Lower leg skin (tissue), 4 donors: ENCODE data around the gene ISOC2. TPM values are rescaled to one million over a fixed set of nuclear protein-coding genes. Genes with fewer than 3 reads are reported as not detected.

ENCODE experiments used
- DNase-seq, 2 donors: peaks; one replicate each; pipeline ENCODE4 v3.0.0-alpha.2; 2019; ENCODE audit warnings: low spot score in 2 of 2
- H3K4me3 ChIP-seq: fragments of 200-600 bp; sonication (generic); 2 replicates; pipeline ENCODE4 v1.5.1; 2017; ENCODE audit warnings: mild to moderate bottlenecking, low read depth; ENCODE audit not compliant: poor library complexity, severe bottlenecking
- POLR2A ChIP-seq, 2 donors: fragments of 450-650 bp; IDR thresholded peaks; one replicate each; pipeline ENCODE4 v1.6.1; 2016 to 2017; ENCODE audit warnings: antibody characterized with exemption in 2 of 2, mild to moderate bottlenecking in 1 of 2, moderate library complexity in 1 of 2
- WGBS, 2 donors: methylation state at CpG; one replicate each; pipeline ENCODE4 v1.1.5; 2018; 5-methylcytosine and 5-hydroxymethylcytosine counted together
- intact Hi-C: fragments of 100-400 bp; cut with DNase I; formaldehyde crosslinking; loops from one replicate; pipeline ENCODE4 v1.15.0; 2023; ENCODE audit warnings: low total_unique reads
- total RNA-seq, 4 donors: library from RNA; depleted of rRNA; stranded (reverse); fragments of >200 nt; gene quantifications; one replicate each; pipeline ENCODE4 v1.1.0, GENCODE V29; 2016
- TF ChIP-seq, protein P1 (sequence below), 3 donors: fragments of 450-650 bp; IDR thresholded peaks; one replicate each; pipeline ENCODE4 v1.5.1; 2016; ENCODE audit warnings: antibody characterized with exemption in 3 of 3, mild to moderate bottlenecking in 3 of 3, moderate library complexity in 2 of 3

Gene ISOC2
- total RNA-seq, 4 donors from 2014 or later = 31.0 to 73.1 (median 66.4) TPM

DNA sequence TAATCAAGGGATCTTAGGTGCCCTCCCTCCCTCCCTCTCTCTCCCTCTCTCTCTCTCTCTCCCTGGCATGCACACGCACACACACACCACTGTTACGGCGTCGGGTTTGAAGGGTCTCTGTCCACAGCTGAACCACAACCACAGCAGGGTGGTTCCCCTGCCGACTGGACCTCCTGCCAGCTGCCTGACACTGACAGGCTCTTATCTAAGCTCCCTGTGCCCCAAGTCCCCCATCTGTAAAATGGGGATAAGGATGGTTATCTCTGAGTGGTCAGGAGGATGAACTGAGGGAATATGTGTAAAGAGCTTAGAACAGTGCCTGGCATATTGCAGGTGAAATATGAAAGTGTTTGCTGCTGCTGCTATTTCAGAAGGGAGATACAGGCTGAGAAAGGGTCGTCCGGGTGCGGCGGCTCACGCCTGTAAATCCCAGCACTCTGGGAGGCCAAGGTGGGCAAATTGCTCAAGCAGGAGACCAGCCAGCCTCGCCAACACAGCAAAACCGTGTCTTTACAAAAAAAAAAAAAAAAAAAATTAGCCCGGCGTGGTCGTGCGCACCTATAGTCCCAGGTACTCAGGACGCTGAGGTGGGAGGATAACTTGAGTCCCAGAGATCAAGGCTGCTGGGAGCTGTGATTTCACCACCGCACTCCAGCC, 17.5 kb downstream of the ISOC2 start:
- no peak for DNase-seq
- TF ChIP-seq, protein P1, sequence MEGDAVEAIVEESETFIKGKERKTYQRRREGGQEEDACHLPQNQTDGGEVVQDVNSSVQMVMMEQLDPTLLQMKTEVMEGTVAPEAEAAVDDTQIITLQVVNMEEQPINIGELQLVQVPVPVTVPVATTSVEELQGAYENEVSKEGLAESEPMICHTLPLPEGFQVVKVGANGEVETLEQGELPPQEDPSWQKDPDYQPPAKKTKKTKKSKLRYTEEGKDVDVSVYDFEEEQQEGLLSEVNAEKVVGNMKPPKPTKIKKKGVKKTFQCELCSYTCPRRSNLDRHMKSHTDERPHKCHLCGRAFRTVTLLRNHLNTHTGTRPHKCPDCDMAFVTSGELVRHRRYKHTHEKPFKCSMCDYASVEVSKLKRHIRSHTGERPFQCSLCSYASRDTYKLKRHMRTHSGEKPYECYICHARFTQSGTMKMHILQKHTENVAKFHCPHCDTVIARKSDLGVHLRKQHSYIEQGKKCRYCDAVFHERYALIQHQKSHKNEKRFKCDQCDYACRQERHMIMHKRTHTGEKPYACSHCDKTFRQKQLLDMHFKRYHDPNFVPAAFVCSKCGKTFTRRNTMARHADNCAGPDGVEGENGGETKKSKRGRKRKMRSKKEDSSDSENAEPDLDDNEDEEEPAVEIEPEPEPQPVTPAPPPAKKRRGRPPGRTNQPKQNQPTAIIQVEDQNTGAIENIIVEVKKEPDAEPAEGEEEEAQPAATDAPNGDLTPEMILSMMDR (IDR thresholded peaks at IDR 0.05) = no peak
- no peak for TF ChIP-seq POLR2A (IDR thresholded peaks at IDR 0.05)
- intact Hi-C loops = no loop called here
- no peak overlapping the region for H3K4me3 ChIP-seq
- WGBS, 2 donors = 29 to 44% methylated on average over 18 of the region's 18 CpGs

DNA sequence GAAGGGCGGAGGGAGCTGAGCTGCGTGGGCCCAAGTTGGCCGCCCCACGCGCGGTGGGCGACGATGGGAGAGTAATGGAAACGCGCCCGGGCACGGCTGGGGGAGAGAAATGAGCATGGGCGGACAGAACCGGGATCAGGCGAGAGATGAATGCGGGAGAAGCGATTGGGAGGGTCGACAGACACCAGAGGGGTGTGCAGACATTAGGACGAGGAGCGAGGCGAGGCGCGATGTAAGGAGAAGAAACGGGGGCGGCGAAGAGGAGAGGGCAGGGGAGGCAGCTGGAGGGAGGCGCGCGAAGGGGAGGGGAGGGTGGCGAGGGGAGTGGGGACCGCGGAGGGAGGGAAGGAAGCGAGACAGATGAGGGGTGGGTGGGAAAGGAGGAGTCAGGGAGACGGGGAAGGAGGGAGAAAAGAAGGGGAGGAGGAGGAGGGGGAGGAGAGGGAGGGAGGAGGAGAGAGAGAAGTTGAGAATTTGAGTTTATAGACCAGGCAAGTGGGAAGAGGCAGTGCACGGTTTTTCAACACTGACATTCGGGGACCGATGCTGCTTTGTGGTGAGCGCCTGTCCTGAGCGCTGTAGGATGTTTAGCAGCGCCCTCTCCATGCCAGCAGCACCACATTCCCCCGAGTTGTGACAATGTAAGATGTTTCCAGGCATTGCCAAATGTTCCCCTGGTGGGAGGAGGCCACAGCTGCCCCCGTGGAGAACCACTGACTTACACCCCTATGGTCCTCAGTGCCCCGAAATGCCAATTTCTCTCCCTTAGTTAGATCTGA, 18.2 kb downstream of the ISOC2 start, which contains the start of gene SHISA7:
TSS of gene SHISA7 (minus strand) at position 256 of the 779 bp plus-strand sequence. CDS start 437 bp downstream, outside the sequence.
- intact Hi-C loops = no loop called here
- H3K4me3 ChIP-seq = no peak within 1 kb of the TSS
- 1% methylated on average over 43 of the region's 43 CpGs for WGBS, 2 donors
- DNase-seq = no peak
- no peak for TF ChIP-seq POLR2A (IDR thresholded peaks at IDR 0.05)

DNA sequence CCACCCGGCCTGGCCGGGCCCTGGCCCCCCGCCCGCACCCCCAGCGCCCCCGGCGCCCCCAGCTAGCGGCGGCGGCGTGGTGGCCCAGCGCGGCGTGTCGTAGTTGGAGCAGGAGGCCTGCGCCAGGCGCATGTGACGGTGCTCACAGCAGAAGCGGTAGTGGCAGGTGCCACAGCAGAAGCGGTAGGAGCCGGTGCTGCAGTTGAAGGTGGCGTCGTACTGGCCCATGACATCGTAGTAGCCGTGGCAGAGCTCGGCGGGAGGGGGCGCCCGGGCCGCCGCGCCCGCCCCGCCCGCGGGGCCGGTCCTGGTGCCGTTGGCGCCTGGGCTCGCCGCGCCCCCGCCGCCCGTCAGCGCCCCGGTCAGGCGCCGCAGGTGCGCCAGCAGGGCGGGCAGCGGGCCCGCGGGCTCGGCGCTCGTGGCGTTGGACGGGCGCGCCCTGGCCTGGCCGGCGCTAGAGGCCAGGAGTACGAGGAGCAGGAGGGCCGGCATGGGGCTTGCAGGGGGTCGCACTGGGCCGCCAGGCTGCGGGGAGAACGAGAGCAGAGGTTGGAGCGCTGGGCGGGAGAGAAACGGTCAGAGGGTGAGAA, 19.0 kb downstream of the ISOC2 start:
- intact Hi-C loops = no loop called here
- no peak overlapping the region for H3K4me3 ChIP-seq
- DNase-seq = no peak
- 1 to 2% methylated on average over 17 of the region's 72 CpGs for WGBS, 2 donors
- TF ChIP-seq POLR2A (IDR thresholded peaks at IDR 0.05) = no peak
- TF ChIP-seq, protein P1 (IDR thresholded peaks at IDR 0.05) = no peak

DNA sequence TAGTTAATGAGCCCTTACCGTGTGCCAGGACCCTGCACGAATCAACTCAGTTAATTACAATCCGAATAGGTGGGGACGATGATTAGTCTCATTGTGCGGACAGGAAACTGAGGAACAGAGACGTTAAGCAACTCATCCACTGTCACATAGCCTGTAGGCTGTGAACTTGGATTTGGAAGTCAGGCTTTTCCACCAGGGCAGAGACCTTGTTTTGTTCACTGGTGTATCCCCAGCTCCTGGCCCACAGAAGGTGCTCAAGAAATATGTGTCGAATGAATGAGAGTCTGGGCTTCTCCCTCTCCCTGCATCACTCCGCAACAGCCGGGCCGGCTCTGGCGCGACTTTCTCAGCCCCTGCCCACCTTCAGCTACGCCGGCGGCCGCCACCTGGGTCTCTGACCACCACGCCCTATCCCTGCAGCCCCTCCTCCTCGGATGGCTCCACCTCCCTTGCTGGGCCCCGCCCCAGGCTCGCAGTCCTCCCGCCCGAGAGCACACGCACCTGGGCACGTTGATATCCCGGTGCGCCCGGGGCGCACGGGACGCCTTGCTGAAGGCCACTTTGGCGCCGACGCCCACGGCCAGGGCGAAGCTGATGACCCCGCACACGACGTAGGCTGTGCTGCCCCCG, 19.6 kb downstream of the ISOC2 start:
- WGBS, 2 donors = 3 to 5% methylated on average over 22 to 35 of the region's 39 CpGs
- DNase-seq = no peak
- intact Hi-C loops = no loop called here
- no peak for TF ChIP-seq POLR2A (IDR thresholded peaks at IDR 0.05)
- TF ChIP-seq, protein P1 (IDR thresholded peaks at IDR 0.05) = no peak
- no peak overlapping the region for H3K4me3 ChIP-seq

DNA sequence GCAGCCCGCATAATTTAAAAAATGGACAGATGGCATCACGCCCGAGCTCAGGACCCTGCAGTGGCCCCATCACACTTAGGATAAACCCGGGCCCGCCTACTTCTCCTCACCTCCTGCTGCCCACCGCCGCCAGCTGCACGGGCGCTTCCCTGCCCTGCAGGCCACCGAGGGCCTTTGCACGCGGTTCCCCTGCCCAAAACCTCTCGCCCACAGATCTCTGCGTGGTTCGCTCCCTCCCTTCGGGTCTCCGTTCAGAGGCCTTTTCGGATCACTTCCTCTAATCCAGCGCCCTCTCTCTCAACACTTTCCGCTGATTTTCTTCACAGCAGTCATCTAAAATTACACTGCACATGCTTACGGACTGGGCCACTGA, 20.1 kb downstream of the ISOC2 start:
- WGBS, 2 donors = 4 to 6% methylated on average over 21 of the region's 21 CpGs

More for the DNA sequence above, 20.1 kb downstream of the ISOC2 start:
- intact Hi-C loops = no loop called here
- H3K4me3 ChIP-seq = no peak overlapping the region
- DNase-seq = no peak
- TF ChIP-seq, protein P1 (IDR thresholded peaks at IDR 0.05) = no peak
- no peak for TF ChIP-seq POLR2A (IDR thresholded peaks at IDR 0.05)
